NCI-H345 (cell line): ENCODE measurements around the gene PLA2G2D.

Experiments
- DNase-seq: peaks from one replicate; lab custom pipeline; 2025; lab: John Stamatoyannopoulos, UW

The PLA2G2D gene

DNA sequence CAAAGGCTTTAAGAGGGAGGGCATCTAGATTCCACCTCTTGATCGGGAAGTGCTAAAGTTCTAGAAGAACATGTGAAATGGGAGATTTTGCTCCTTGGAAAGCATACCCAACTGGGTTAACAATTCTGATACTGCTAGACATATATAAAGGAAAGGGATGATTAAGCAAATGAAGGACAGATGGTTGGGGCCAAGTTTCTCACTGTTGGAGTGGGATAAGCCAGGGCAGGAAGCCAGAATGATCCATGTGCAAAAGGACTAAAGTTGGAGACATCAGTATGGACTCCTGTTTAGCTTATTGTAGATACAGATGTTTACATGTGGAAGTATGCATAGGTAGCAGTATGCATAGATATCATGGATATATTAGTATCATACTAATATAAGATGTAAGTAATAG is 32.5 kb downstream of the PLA2G2D start:
- no peak for DNase-seq

DNA sequence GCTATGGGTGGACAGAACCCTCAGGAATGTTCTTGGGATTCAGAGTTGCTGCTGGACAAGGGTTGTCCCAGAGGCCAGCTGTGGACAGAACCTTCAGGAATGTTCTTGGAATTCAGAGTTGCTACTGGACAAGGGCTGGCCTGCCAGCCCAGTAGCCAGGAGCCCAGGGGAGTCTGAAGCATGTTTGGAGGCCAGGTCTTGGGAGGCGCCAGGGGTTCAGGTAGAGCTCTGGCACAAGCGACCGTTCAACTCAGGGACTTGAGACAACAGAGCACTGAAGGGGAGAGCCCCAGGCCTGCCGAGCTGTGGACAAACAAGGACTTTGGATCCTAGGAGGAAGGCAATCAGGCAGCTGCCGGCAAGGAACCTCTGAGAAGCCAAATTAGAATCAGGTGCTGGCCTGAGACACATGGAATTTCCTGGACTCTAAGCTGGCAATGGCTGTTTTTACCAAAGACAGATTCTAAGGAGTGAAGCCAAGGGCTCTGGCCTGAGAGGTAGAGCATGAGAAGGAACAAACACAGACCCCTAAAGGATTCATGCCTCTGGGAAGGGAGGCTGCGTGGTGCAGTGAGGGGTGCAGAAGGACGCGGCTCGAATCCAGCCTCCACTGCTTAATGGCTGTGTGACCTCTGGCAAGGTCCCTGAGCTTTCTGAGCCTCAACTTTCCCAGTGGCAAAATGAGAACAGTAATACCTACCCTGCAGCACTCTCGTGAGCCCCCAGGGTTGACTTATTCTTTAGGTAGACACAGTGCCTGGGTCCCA is 36.0 kb downstream of the PLA2G2D start:
- DNase-seq = no peak

GRCh38 chr1:20082772-20083171 is 36.6 kb downstream of the PLA2G2D start:
- no peak for DNase-seq

GRCh38 chr1:20081353-20081810 is 38.0 kb downstream of the PLA2G2D start:
- no peak for DNase-seq

- no peak for DNase-seq
Measured at GRCh38 chr1:20080441-20081352, 38.6 kb downstream of the PLA2G2D start.

DNA sequence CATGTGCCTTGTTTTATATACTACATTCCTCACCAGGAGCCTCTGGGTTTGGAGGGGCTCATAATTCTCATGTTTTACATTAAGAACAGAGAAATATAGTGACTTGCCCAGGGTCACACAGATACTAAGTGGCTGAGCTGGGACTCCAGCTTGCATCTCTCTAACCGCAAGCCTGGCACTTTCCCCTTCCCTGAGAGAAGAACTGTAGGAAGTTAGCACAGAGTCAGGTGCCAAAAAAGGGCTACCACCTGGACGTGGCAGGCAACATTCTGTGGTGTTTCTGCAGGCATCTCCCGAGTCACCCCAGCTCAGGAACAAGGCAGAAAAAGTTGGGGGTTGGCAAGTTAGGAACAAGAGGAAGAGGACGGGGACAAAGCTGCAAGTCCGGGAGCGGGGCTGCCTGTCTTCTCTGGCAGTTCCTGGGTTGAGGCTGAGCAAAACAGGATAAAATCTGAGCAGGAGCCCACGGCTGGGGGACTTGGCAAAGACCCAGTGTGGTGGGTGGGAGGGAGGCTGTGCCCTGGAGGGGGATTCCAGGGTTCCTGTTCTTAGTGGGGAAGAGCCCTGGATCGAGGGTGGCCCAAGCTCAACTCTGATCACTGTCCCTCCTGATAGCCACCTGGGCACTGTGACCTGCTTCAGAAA is 39.6 kb downstream of the PLA2G2D start:
- DNase-seq = no peak

DNA sequence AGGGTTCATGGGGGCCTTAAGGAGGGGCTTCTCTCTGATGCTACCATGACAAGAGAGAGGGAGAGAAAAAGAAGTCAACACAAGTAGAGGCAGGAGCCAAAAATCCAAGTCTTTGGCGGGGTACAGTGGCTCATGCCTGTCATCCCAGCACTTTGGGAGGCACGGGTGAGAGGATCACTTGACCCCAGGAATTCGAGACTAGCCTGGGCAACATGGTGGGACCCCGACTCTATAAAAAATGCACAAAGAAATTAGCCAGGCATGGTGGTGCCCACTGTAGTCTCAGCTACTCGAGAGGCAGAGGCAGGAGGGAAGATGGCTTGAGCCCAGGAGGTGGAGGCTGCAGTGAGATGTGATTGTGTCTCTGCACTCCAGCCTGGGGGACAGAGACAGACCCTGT is 40.6 kb downstream of the PLA2G2D start:
- DNase-seq = no peak

- DNase-seq = no peak
Measured at GRCh38 chr1:20078171-20078651, 41.1 kb downstream of the PLA2G2D start.

GRCh38 chr1:20076710-20077461 is 42.5 kb downstream of the PLA2G2D start:
- no peak for DNase-seq

DNA sequence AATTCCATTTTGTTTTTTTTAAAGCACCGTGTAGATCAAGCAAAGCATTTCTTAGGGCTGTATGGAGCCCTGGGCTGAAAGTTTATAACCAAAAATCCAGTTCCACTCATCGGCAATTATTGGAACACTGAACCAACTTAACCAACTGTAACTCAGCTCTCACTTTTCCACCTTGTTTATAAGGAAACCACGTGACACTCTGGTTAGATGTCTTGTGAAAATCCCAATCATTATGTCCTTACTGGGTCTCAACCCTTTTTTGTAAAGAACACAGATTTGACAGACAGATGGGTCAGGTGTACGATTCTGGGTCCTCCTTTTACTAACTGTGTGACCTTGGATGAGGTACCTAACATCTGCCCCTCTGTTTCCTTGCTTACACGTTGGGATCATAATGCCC is 43.1 kb downstream of the PLA2G2D start:
- no peak for DNase-seq

DNA sequence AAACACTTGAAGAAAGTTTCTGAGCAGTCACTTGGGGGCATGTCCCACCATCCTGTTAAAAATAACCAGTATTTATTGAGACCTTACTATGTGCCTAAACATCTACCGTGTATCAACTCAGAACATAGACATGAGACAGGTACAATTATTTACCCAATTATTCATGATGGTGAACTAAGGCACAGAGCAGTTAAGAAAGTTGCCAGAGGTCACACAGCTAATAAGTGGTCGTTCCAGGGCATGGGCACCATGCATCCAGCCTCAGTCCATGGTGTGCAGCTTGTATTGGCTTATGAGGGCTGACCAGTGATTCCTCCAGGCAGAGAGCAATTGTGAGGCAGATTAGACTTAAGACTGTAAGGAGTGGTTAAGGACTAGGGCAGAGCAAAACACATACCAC is 44.0 kb downstream of the PLA2G2D start:
- no peak for DNase-seq

GRCh38 chr1:20074725-20075171 is 44.6 kb downstream of the PLA2G2D start:
- DNase-seq = no peak

DNA sequence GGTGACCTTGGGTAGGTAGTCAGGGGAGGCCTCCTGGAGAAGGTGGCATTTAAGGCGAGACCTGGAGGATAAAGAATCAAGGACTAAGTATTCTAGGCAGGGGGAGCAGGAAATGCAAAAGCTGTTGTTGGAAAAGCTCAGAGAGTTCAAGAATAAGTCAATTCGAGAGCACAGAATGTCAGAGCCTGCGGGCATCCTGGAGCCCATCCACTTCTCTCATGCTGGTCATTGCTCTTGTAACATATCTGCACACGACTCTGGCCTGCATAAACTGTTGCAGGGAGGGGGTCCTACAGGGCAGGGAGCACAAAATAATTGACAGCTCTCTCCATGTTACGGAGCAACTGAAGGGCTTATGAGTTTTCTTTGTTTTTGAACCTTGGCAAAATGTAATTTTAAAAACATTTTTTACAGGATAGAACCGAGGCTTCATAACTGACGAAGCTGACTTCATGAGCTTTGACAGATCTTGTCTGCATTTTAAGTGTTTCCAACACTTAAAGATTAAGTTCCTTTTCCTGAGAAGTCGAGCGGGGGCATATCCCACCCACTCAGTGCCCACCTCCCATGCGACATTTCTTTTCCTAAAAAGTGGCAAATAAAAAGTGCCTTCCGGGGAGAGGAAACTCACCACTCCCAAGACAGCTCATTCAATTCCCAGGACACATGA is 45.1 kb downstream of the PLA2G2D start:
- DNase-seq = no peak

- DNase-seq = no peak
Measured at GRCh38 chr1:20073256-20073655, 46.1 kb downstream of the PLA2G2D start.

GRCh38 chr1:20072771-20073170 is 46.6 kb downstream of the PLA2G2D start:
- no peak for DNase-seq

DNA sequence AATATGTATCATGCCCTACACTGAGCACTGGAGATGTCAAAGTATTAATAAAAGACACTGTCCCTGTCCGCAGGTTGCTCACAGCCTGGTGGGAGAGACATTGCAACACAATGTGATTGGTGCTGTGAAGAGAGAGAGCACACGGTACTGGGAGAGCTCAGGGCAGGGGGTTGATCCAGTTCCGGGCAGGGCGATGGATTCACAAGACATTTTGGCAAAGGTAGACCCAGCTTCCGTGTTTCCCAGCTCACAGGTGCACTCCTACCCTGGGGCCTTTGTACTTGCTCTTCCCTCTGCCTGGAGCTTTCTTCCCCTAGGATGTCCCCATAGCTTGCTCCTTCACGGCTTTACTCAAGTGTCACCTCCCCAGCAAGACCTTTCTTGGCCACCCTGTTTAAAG is 47.9 kb downstream of the PLA2G2D start:
- no peak for DNase-seq

GRCh38 chr1:20070357-20070756 is 49.0 kb downstream of the PLA2G2D start:
- DNase-seq = no peak

- no peak for DNase-seq
Measured at GRCh38 chr1:20069874-20070273, 49.5 kb downstream of the PLA2G2D start, which contains the start of gene PLA2G5. Gene PLA2G5, plus strand, starts transcription at chr1:20070194. Its CDS starts 14,637 bp downstream, at chr1:20084831.

DNA sequence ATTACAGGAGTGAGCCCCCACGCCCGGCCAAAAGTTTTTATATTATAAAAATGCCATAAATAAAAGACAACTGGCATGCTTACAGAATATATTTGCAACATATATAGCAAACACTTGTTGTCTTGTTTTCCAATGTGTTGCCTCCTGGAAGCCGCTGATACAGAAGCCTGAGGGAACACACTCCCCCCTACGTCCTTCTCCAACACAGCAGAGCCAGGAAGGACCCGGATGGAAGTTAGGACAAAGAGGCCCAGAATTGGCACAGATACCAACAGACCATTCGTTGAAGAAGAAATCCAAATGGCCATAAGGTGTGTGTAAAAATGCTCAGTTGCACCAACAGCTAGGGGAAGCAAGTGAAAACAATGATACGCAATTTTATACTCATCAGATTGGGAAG is 50.6 kb downstream of the PLA2G2D start:
- no peak for DNase-seq

DNA sequence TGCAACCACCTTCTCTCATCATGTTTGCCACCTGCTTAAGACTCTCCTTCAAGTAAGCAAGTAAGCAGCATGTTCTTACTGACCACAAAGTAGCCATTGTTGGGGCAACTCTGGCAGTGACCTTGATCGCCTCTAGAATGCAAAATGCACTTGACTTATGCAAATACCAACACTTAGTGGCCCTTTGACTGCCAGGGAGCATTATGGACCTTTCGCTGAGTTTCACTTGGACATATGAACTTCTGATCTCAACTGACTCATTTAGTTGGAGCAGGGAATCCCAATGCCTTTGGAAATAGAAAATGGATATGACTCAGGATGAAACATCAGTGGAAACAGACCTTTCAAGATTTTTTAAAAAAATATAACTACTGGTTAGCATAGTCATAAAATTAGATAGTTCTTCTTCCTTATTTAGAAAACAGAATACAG is 55.5 kb downstream of the PLA2G2D start:
- no peak for DNase-seq
